ENCODE measurements around the gene OGFOD1. TPM values are rescaled to one million over a fixed set of nuclear protein-coding genes. Genes with fewer than 3 reads are reported as not detected.

OGFOD1 gene
- total RNA-seq, 1 experiment from 2014 or later, result 35.8 TPM

DNA sequence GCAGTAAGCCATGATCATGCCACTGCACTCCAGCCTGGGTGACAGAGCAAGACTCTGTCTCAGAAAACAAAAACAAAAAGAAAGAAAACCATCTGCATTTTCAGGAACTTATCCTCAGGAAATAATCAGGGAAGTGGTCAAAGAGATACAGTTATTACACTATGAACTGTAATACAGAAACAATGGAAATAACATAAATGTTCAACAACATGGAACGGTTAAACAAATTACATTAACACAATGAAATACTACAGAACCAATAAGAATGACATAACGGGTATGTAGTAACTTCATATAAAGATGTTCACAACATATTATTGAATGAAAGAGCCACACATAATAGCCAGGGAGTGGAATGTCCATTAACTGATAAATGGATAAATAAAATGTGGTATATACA is 61.7 kb downstream of the OGFOD1 start:
- no peaks in the 10 kb centered on the region for H3K27me3 ChIP-seq (ENCODE audit: control insufficient read depth, insufficient read depth, low read length)
- H3K27ac ChIP-seq (ENCODE audit: low read length), result no peak overlapping the region
- CTCF ChIA-PET, result interaction anchor here (1.8 kb wide), 1 partner anchor 88 kb away, joined by 8 read pairs; no protein-coding TSS in a partner anchor
- in situ Hi-C loops (cut with HindIII; ENCODE audit: low pct_unique_long_range_greater_than_20kb, low sequenced_read_pairs), result no loop called here
- POLR2A ChIA-PET, result no interaction called here
- intact Hi-C loops (cut with micrococcal nuclease; ENCODE audit: unreplicated experiment), result loop anchor here (5.0 kb wide), 1 partner anchor 189 kb away; no protein-coding TSS in a partner anchor
- H3K9me3 ChIP-seq (ENCODE audit: control insufficient read depth, insufficient read depth, low read depth, low read length), result no peaks in the 10 kb centered on the region
- BruUV-seq (replicated peaks), result no TSS peak
- DNase-seq (ENCODE audit: low read depth, low spot score) (no peak), ATAC-seq (no peak)
- no peak for TF ChIP-seq REST (IDR thresholded peaks at IDR 0.05; ENCODE audit: insufficient read depth in 1 of 2, low read depth in 2 of 2, low read length in 1 of 2)
- H3K4me1 ChIP-seq (ENCODE audit: control insufficient read depth, insufficient read depth, low read length), result peaks cover 20% of the 10 kb centered on the region
- no peak overlapping the region for H3K4me3 ChIP-seq (ENCODE audit: low read depth in 2 of 2, low read length in 2 of 2)
- H3K36me3 ChIP-seq (ENCODE audit: control insufficient read depth, insufficient read depth, low read length), result no peaks in the 10 kb centered on the region; the same call in none of the 2 replicates

GRCh38 chr16:56513972-56514371 is 62.6 kb downstream of the OGFOD1 start:
- DNase-seq (ENCODE audit: low read depth, low spot score), result peak; percentile 54
- in situ Hi-C loops (cut with HindIII; ENCODE audit: low pct_unique_long_range_greater_than_20kb, low sequenced_read_pairs) (no loop called here), intact Hi-C loops (cut with micrococcal nuclease; ENCODE audit: unreplicated experiment) (loop anchor here (2.0 to 5.0 kb wide), 2 partner anchors 87 to 188 kb away; no protein-coding TSS in a partner anchor)
- CTCF ChIA-PET, result interaction anchor here (0.5 to 1.8 kb wide), 2 partner anchors 87 to 103 kb away, joined by 8 read pairs; no protein-coding TSS in a partner anchor
- BruUV-seq (replicated peaks), result no TSS peak
- Histone ChIP-seq H3K4me3 (ENCODE audit: low read depth in 2 of 2, low read length in 2 of 2) (no peak overlapping the region), H3K4me1 (ENCODE audit: control insufficient read depth, insufficient read depth, low read length) (peaks cover 28% of the 10 kb centered on the region), H3K27ac (ENCODE audit: low read length) (no peak overlapping the region; the same call in 1 of the 2 replicates), H3K9me3 (ENCODE audit: control insufficient read depth, insufficient read depth, low read depth, low read length) (no peaks in the 10 kb centered on the region), H3K36me3 (ENCODE audit: control insufficient read depth, insufficient read depth, low read length) (no peaks in the 10 kb centered on the region; the same call in 1 of the 2 replicates), H3K27me3 (ENCODE audit: control insufficient read depth, insufficient read depth, low read length) (no peaks in the 10 kb centered on the region)
- TF ChIP-seq CTCF (IDR thresholded peaks at IDR 0.05), result peak; percentile 78
- TF ChIP-seq POLR2AphosphoS5 (IDR thresholded peaks at IDR 0.05; ENCODE audit: low read depth, low read length), result no peak
- ATAC-seq, result peak; percentile 90
- POLR2A ChIA-PET, result interaction anchor here (0.6 kb wide), 1 partner anchor 1591 kb away, joined by 3 read pairs; no protein-coding TSS in a partner anchor

- no peak overlapping the region for H3K27ac ChIP-seq (ENCODE audit: low read length)
- H3K4me3 ChIP-seq (ENCODE audit: low read depth in 2 of 2, low read length in 2 of 2), result no peak overlapping the region
- POLR2A ChIA-PET, result no interaction called here
- no peak for ATAC-seq
- no peaks in the 10 kb centered on the region for H3K9me3 ChIP-seq (ENCODE audit: control insufficient read depth, insufficient read depth, low read depth, low read length)
- DNase-seq (ENCODE audit: low read depth, low spot score), result no peak
- peaks cover 28% of the 10 kb centered on the region for H3K4me1 ChIP-seq (ENCODE audit: control insufficient read depth, insufficient read depth, low read length)
- intact Hi-C loops (cut with micrococcal nuclease; ENCODE audit: unreplicated experiment) (loop anchor here (2.0 to 5.0 kb wide), 2 partner anchors 86 to 187 kb away; no protein-coding TSS in a partner anchor), in situ Hi-C loops (cut with HindIII; ENCODE audit: low pct_unique_long_range_greater_than_20kb, low sequenced_read_pairs) (no loop called here)
- no peaks in the 10 kb centered on the region; the same call in 1 of the 2 replicates for H3K36me3 ChIP-seq (ENCODE audit: control insufficient read depth, insufficient read depth, low read length)
- CTCF ChIA-PET, result interaction anchor here (1.8 kb wide), 1 partner anchor 86 kb away, joined by 8 read pairs; no protein-coding TSS in a partner anchor
- H3K27me3 ChIP-seq (ENCODE audit: control insufficient read depth, insufficient read depth, low read length), result no peaks in the 10 kb centered on the region
- no TSS peak for BruUV-seq (replicated peaks)
- TF ChIP-seq TCF7L2 (IDR thresholded peaks at IDR 0.05; ENCODE audit: low read depth, low read length), result no peak
- TF ChIP-seq CTCF (IDR thresholded peaks at IDR 0.05), result no peak
- no peak for TF ChIP-seq POLR2AphosphoS5 (IDR thresholded peaks at IDR 0.05; ENCODE audit: low read depth, low read length)
- no peak for TF ChIP-seq REST (IDR thresholded peaks at IDR 0.05; ENCODE audit: insufficient read depth in 1 of 2, low read depth in 2 of 2, low read length in 1 of 2)
- TF ChIP-seq SIN3A (IDR thresholded peaks at IDR 0.05; ENCODE audit: borderline replicate concordance, insufficient read depth, low read depth, low read length), result no peak
These were observed 63.5 kb downstream of the OGFOD1 start for GRCh38 chr16:56514845-56515244.
